K562 (cell line): ENCODE results near the gene POU2F3. TPM values are rescaled to one million over a fixed set of nuclear protein-coding genes. Genes with fewer than 3 reads are reported as not detected.

Source experiments
- ATAC-seq: fragments of 200-7000 bp; cut with Tn5 transposase; 3 replicates; pipeline ENCODE4 v1.9.1; 2020; ENCODE audit warnings: moderate library complexity
- BruUV-seq: library from RNA; stranded (reverse); fragments of 400-500 nt; replicated peaks from 2 replicates; lab custom pipeline; 2021; lab: Mats Ljungman, UMichigan
- CTCF ChIA-PET: fragments of 300-600 bp; formaldehyde crosslinking; extraction: SDS; loops from one replicate; lab custom pipeline; 2021; ENCODE audit warnings: low intra/inter-chr PET ratio; lab: Yijun Ruan, JAX
- POLR2A ChIA-PET: fragments of 300-600, 350-650 bp; sonication (Branson Sonifier 250); formaldehyde crosslinking; extraction: SDS; loops from one replicate; lab custom pipeline; 2021; ENCODE audit warnings: antibody characterized with exemption, inconsistent platforms; lab: Yijun Ruan, JAX
- DNase-seq, 4 experiments: peaks; one replicate each; pipeline versions ENCODE4 v3.0.0 to v3.0.0-alpha.2; 2011 to 2018; ENCODE audit warnings: low spot score in 3 of 4, mixed read lengths in 3 of 4; ENCODE audit errors: extremely low read depth in 1 of 4
- FAIRE-seq: peaks from 2 replicates; lab custom pipeline; 2011; peaks lifted over from hg19 to GRCh38; lab: Jason Lieb, UNC
- H2AFZ ChIP-seq: 2 replicates; pipeline ENCODE4 v1.6.0; 2011; ENCODE audit warnings: low read depth, low read length, control low read depth, inconsistent platforms
- H3K27ac ChIP-seq: fragments of 200-600 bp; 3 replicates; pipeline ENCODE4 v1.8.0; 2011; ENCODE audit warnings: low read depth, mild to moderate bottlenecking, control low read depth, inconsistent platforms, low read length, moderate library complexity, mixed read lengths; ENCODE audit errors: extremely low read depth
- H3K27me3 ChIP-seq, 2 experiments: fragments of 300-600 bp in 1 of 2; 2 replicates in 1 of 2; 3 replicates in 1 of 2; pipeline versions ENCODE4 v1.6.0 to v1.8.0; 2011; ENCODE audit warnings: inconsistent platforms in 2 of 2, low read length in 2 of 2, mild to moderate bottlenecking in 1 of 2, mixed read lengths in 1 of 2, moderate library complexity in 1 of 2; ENCODE audit not compliant: control insufficient read depth in 2 of 2, insufficient read depth in 2 of 2
- H3K36me3 ChIP-seq: fragments of 300-600 bp; 3 replicates; pipeline ENCODE4 v1.8.0; 2011; ENCODE audit warnings: mild to moderate bottlenecking, low read length, inconsistent platforms; ENCODE audit not compliant: control insufficient read depth, insufficient read depth
- H3K4me1 ChIP-seq, 2 experiments: fragments of 200-600 bp in 1 of 2; replicated peaks in 1 of 2; 2 replicates in 1 of 2; 3 replicates in 1 of 2; pipeline versions ENCODE4 v1.5.1 to v1.8.0; 2011; ENCODE audit warnings: inconsistent platforms in 2 of 2, low read length in 2 of 2, mild to moderate bottlenecking in 1 of 2, mixed read lengths in 1 of 2, moderate library complexity in 1 of 2; ENCODE audit not compliant: control insufficient read depth in 2 of 2, insufficient read depth in 2 of 2
- H3K4me2 ChIP-seq: 2 replicates; pipeline ENCODE4 v1.6.1; 2011; ENCODE audit warnings: low read length, control low read depth, inconsistent platforms, mixed read lengths; ENCODE audit not compliant: insufficient read depth
- H3K4me3 ChIP-seq: fragments of 200-600 bp; sonication (generic), shearing (Covaris generic); 2 replicates; pipeline ENCODE4 v1.5.1; 2016; ENCODE audit warnings: control low read depth, inconsistent platforms
- H3K79me2 ChIP-seq: fragments of 200-600 bp; 3 replicates; pipeline ENCODE4 v1.8.0; 2011; ENCODE audit warnings: low read length, inconsistent platforms; ENCODE audit not compliant: control insufficient read depth, insufficient read depth
- H3K9ac ChIP-seq, 2 experiments: 2 replicates each; pipeline versions ENCODE4 v1.6.0 to v1.6.1; 2011; ENCODE audit warnings: low read depth in 2 of 2, low read length in 2 of 2, control low read depth in 1 of 2, inconsistent platforms in 1 of 2, mild to moderate bottlenecking in 1 of 2, mixed read lengths in 1 of 2; ENCODE audit not compliant: insufficient read depth in 1 of 2
- H3K9me1 ChIP-seq: one replicate; pipeline ENCODE4 v1.6.0; 2011; ENCODE audit warnings: inconsistent platforms, mild to moderate bottlenecking, low read length, moderate library complexity; ENCODE audit not compliant: control insufficient read depth, insufficient read depth
- H3K9me3 ChIP-seq: replicated peaks from 2 replicates; pipeline ENCODE4 v1.5.1; 2011; ENCODE audit warnings: low read depth, low read length, inconsistent platforms; ENCODE audit not compliant: control insufficient read depth, insufficient read depth
- H4K20me1 ChIP-seq: replicated peaks from 2 replicates; pipeline ENCODE4 v1.6.1; 2011; ENCODE audit warnings: low read length, inconsistent platforms, mixed read lengths; ENCODE audit not compliant: control insufficient read depth, insufficient read depth
- BCOR ChIP-seq: fragments of 450-650 bp; IDR thresholded peaks from 2 replicates; pipeline ENCODE4 v1.6.1; 2016
- C11orf30 ChIP-seq: fragments of 450-650 bp; IDR thresholded peaks from 2 replicates; pipeline ENCODE4 v1.6.1; 2016; ENCODE audit warnings: low read depth, mild to moderate bottlenecking
- CBFA2T2 ChIP-seq: fragments of 450-650 bp; conservative IDR thresholded peaks from 2 replicates; pipeline ENCODE4 v1.6.1; 2017; ENCODE audit warnings: mild to moderate bottlenecking
- DEAF1 ChIP-seq: fragments of 450-650 bp; formaldehyde crosslinking; IDR thresholded peaks from 2 replicates; pipeline ENCODE4 v1.4.0; 2020; ENCODE audit warnings: mild to moderate bottlenecking, moderate library complexity
- FOXK1 ChIP-seq: sonication (generic); formaldehyde crosslinking; IDR thresholded peaks from 2 replicates; pipeline ENCODE4 v1.8.0; 2022; ENCODE audit warnings: missing genetic modification reagents, mild to moderate bottlenecking, borderline replicate concordance
- KAT2B ChIP-seq: IDR thresholded peaks from one replicate; pipeline ENCODE4 v1.6.1; 2012; ENCODE audit warnings: low read depth, mild to moderate bottlenecking, control low read depth, inconsistent platforms, low read length, moderate library complexity
- KHSRP ChIP-seq: fragments of 450-650 bp; IDR thresholded peaks from 2 replicates; pipeline ENCODE4 v1.6.1; 2017
- POU5F1 ChIP-seq: fragments of 150-350 bp; IDR thresholded peaks from 2 replicates; pipeline ENCODE4 v1.6.1; 2014; ENCODE audit warnings: borderline replicate concordance, low read length, low read depth, mild to moderate bottlenecking; ENCODE audit not compliant: partially characterized antibody
- SIX5 ChIP-seq, 2 experiments: IDR thresholded peaks; 2 replicates each; pipeline ENCODE4 v1.6.1; 2011; ENCODE audit warnings: low read length in 2 of 2, borderline replicate concordance in 1 of 2, low read depth in 1 of 2, mild to moderate bottlenecking in 1 of 2, moderate library complexity in 1 of 2; ENCODE audit not compliant: insufficient read depth in 1 of 2
- TCF7L2 ChIP-seq: fragments of 150-350 bp; IDR thresholded peaks from 2 replicates; pipeline ENCODE4 v1.6.1; 2016; ENCODE audit warnings: low read depth, mild to moderate bottlenecking, low read length, moderate library complexity
- ZFP91 ChIP-seq: sonication (generic); formaldehyde crosslinking; IDR thresholded peaks from 2 replicates; pipeline ENCODE4 v1.8.0; 2022; ENCODE audit warnings: mild to moderate bottlenecking, missing genetic modification reagents
- ZNF707 ChIP-seq: fragments of 250-450 bp; sonication (Bioruptor Pico); conservative IDR thresholded peaks from 2 replicates; pipeline ENCODE4 v1.8.0; 2022; ENCODE audit warnings: inconsistent platforms, mild to moderate bottlenecking, moderate library complexity
- ZNF75A ChIP-seq: fragments of 450-650 bp; formaldehyde crosslinking; IDR thresholded peaks from 2 replicates; pipeline ENCODE4 v1.4.0; 2020; ENCODE audit warnings: mild to moderate bottlenecking
- ZNF778 ChIP-seq: fragments of 450-650 bp; formaldehyde crosslinking; IDR thresholded peaks from 2 replicates; pipeline ENCODE4 v1.4.0; 2020; ENCODE audit warnings: mild to moderate bottlenecking, moderate library complexity
- WGBS: fragments of 100-300 bp; shearing (Covaris generic); methylation state at CpG from one replicate; pipeline ENCODE4 v1.1.6; 2016; ENCODE audit warnings: low coverage, mixed read lengths; ENCODE audit not compliant: insufficient coverage; ENCODE audit errors: missing lambda C conversion rate; 5-methylcytosine and 5-hydroxymethylcytosine counted together
- in situ Hi-C: fragments of 300-500 bp; cut with MboI; formaldehyde crosslinking; loops from 4 replicates; pipeline ENCODE4 v1.15.0; 2018; ENCODE audit warnings: inconsistent platforms, mixed read lengths
- intact Hi-C: fragments of 100-400 bp; cut with micrococcal nuclease; formaldehyde crosslinking; loops from 2 replicates; pipeline ENCODE4 v1.14.2; 2022
- polyA plus RNA-seq, 8 experiments: library from polyadenylated mRNA; depleted of rRNA in 4 of 8; stranded (reverse) in 5 of 8; unstranded in 3 of 8; fragments of >200 nt; fragmentation: Nextera tagmentation in 2 of 8; fragmentation: Illumina TruSeq in 1 of 8; extraction: Ambion mirVana in 2 of 8; extraction: Trizol in 1 of 8; gene quantifications; 2 replicates each; pipeline versions ENCODE4 v1.2.1 to v1.2.3, GENCODE V29; 2011 to 2014; ENCODE audit warnings: inconsistent platforms in 1 of 8, missing spikeins in 1 of 8
- total RNA-seq, 7 experiments: library from RNA; depleted of rRNA in 6 of 7; stranded (reverse); fragments of >200 nt in 6 of 7; fragmentation: Illumina TruSeq in 2 of 7; extraction: Trizol in 2 of 7; gene quantifications; 2 replicates each; pipeline versions ENCODE4 v1.2.1 to v1.2.3, GENCODE V29; 2011 to 2021; ENCODE audit warnings: low replicate concordance in 1 of 7

Gene POU2F3
- total and polyA plus RNA-seq, 9 of the 15 experiments (the other 6 are each of a cell fraction or from before 2014, with no cell fraction given): not detected

GRCh38 chr11:120270386-120270785, 30.4 kb downstream of the POU2F3 start (continued):
- TF ChIP-seq ZNF707 (CRISPR knock-in tag) (no peak), KAT2B (no peak), ZNF778 (CRISPR knock-in tag) (no peak)

- 37% methylated on average over 5 of the region's 5 CpGs for WGBS
- Histone ChIP-seq H3K36me3 (no peaks in the 10 kb centered on the region), H4K20me1 (no peaks in the 10 kb centered on the region; the same call in 1 of the 2 replicates), H3K27me3 (peaks cover 10 to 21% of the 10 kb centered on the region in 2 experiments), H3K4me1 (peaks cover 0 to 7% of the 10 kb centered on the region in 2 experiments; a peak in 3 of 5 replicates), H3K9ac (peak overlapping the region in 1 of 2 experiments; percentile 17; a peak in 1 of 4 replicates), H3K4me3 (no peak overlapping the region), H3K79me2 (no peaks in the 10 kb centered on the region), H3K9me3 (no peaks in the 10 kb centered on the region), H3K4me2 (no peak overlapping the region), H2AFZ (peak overlapping the region; percentile 49), H3K27ac (no peak overlapping the region), H3K9me1 (no peaks in the 10 kb centered on the region)
- FAIRE-seq (no peak), ATAC-seq (no peak), DNase-seq (no peak)
- no TSS peak for BruUV-seq
- in situ Hi-C loops: no loop called here
- ChIA-PET CTCF (no interaction called here), POLR2A (no interaction called here)
- intact Hi-C loops: no loop called here
- TF ChIP-seq BCOR: no peak
- TF ChIP-seq TCF7L2: no peak
- TF ChIP-seq CBFA2T2: no peak
- TF ChIP-seq DEAF1 (CRISPR knock-in tag): no peak
- no peak for TF ChIP-seq ZFP91 (CRISPR knock-in tag)
- TF ChIP-seq POU5F1: no peak
- no peak for TF ChIP-seq ZNF75A (CRISPR knock-in tag)
- TF ChIP-seq C11orf30: no peak
- no peak for TF ChIP-seq SIX5 (IDR thresholded peaks at IDR 0.05; ENCODE audit: borderline replicate concordance in 1 of 2, insufficient read depth in 1 of 2, low read depth in 1 of 2, low read length in 2 of 2)
- TF ChIP-seq FOXK1 (CRISPR knock-in tag): no peak
- TF ChIP-seq KHSRP: no peak
These were observed 31.7 kb downstream of the POU2F3 start for GRCh38 chr11:120271672-120272071.
